Limb (tissue), 2 donors: ENCODE data around the gene BRD9.
"Not testable (repeated sequence)": the region's sequence is repeated elsewhere in the genome, so short reads cannot be mapped to it uniquely, and the experiment has no call there.

Source experiments
- DNase-seq, 2 donors: peaks; one replicate each; pipeline ENCODE4 v3.0.0-alpha.2; 2016; ENCODE audit errors: extremely low spot score in 2 of 2

Gene BRD9

GRCh38 chr5:892394-893136 is at the start of gene BRD9, which contains the start of gene TRIP13:
Gene BRD9 (minus strand): TSS chr5:892801. CDS start chr5:892657, 144 bp downstream.
Gene TRIP13 (plus strand): TSS chr5:892884. CDS start chr5:892999, 115 bp downstream.
- peak; percentile 75 to 92 for DNase-seq

GRCh38 chr5:940741-941140 is 48.1 kb upstream of the BRD9 start:
- DNase-seq: not testable (repeated sequence)

GRCh38 chr5:939368-939767 is 46.8 kb upstream of the BRD9 start:
- no peak for DNase-seq

GRCh38 chr5:937151-937924 is 44.7 kb upstream of the BRD9 start:
- DNase-seq: no peak

GRCh38 chr5:936149-937144 is 43.8 kb upstream of the BRD9 start:
- DNase-seq: no peak

GRCh38 chr5:935510-936084 is 43.0 kb upstream of the BRD9 start:
- DNase-seq: no peak

GRCh38 chr5:934381-934967 is 41.9 kb upstream of the BRD9 start:
- DNase-seq: not testable (repeated sequence)

GRCh38 chr5:933951-934350 is 41.4 kb upstream of the BRD9 start:
- not testable (repeated sequence) for DNase-seq

- no peak for DNase-seq
These were observed 40.8 kb upstream of the BRD9 start for GRCh38 chr5:933251-933861.

- DNase-seq: no peak
These were observed 40.1 kb upstream of the BRD9 start for GRCh38 chr5:932628-933250.

GRCh38 chr5:932151-932627 is 39.6 kb upstream of the BRD9 start:
- no peak for DNase-seq

- DNase-seq: no peak
These were observed 39.1 kb upstream of the BRD9 start for GRCh38 chr5:931570-932145.

GRCh38 chr5:930866-931265 is 38.3 kb upstream of the BRD9 start:
- no peak for DNase-seq

GRCh38 chr5:929596-929995 is 37.0 kb upstream of the BRD9 start:
- no peak for DNase-seq

GRCh38 chr5:929182-929581 is 36.6 kb upstream of the BRD9 start:
- DNase-seq: not testable (repeated sequence)

- DNase-seq: no peak
These were observed 34.8 kb upstream of the BRD9 start for GRCh38 chr5:927172-928015.

- peak; percentile 20 to 73 for DNase-seq
These were observed 34.0 kb upstream of the BRD9 start for GRCh38 chr5:926417-927171.
